Peyer's patch (tissue), 4 donors: ENCODE results near the gene SPON1.

Source experiments
- POLR2A ChIP-seq, 2 donors: fragments of 450-650 bp; IDR thresholded peaks; one replicate each; pipeline ENCODE4 v1.5.1; 2017; ENCODE audit warnings: antibody characterized with exemption in 2 of 2, mild to moderate bottlenecking in 2 of 2, moderate library complexity in 2 of 2
- TF ChIP-seq, protein P1 (sequence below), 6 experiments: fragments of 450-650 bp in 4 of 6; fragments of 200-600 bp in 2 of 6; sonication (generic) in 1 of 6; IDR thresholded peaks; one replicate each; pipeline ENCODE4 v1.5.1; 2017 to 2019; ENCODE audit warnings: antibody characterized with exemption in 6 of 6, mild to moderate bottlenecking in 3 of 6, moderate library complexity in 1 of 6

DNA sequence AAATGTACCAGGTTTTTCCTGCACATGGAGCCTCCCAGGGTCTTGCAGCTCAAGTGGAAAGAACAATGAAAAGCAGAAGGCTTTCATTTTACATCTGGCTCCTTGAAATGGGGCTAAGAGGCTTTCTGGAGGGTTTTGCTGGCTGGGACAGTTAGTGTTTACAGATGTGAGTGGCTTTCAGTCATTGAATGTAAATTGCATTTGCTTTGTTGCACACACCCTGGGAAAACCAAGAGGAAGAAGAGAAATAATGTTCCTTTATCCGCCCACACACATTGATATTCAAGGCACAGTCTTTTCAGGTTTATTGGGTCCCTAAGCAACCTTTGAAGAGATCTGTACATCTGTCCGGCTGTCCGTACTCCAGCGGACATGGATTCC is 144.5 kb downstream of the SPON1 start:
- TF ChIP-seq, protein P1, sequence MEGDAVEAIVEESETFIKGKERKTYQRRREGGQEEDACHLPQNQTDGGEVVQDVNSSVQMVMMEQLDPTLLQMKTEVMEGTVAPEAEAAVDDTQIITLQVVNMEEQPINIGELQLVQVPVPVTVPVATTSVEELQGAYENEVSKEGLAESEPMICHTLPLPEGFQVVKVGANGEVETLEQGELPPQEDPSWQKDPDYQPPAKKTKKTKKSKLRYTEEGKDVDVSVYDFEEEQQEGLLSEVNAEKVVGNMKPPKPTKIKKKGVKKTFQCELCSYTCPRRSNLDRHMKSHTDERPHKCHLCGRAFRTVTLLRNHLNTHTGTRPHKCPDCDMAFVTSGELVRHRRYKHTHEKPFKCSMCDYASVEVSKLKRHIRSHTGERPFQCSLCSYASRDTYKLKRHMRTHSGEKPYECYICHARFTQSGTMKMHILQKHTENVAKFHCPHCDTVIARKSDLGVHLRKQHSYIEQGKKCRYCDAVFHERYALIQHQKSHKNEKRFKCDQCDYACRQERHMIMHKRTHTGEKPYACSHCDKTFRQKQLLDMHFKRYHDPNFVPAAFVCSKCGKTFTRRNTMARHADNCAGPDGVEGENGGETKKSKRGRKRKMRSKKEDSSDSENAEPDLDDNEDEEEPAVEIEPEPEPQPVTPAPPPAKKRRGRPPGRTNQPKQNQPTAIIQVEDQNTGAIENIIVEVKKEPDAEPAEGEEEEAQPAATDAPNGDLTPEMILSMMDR (IDR thresholded peaks at IDR 0.05) = no peak
- no peak for TF ChIP-seq POLR2A (IDR thresholded peaks at IDR 0.05)
